HG03571 (cell line): ENCODE measurements around the gene TMEM108.

Experiments used
- ATAC-seq: cut with Tn5 transposase; IDR thresholded peaks from one replicate; pipeline ENCODE4 v1.9.1; 2021; ENCODE audit not compliant: unreplicated experiment

TMEM108 gene

DNA sequence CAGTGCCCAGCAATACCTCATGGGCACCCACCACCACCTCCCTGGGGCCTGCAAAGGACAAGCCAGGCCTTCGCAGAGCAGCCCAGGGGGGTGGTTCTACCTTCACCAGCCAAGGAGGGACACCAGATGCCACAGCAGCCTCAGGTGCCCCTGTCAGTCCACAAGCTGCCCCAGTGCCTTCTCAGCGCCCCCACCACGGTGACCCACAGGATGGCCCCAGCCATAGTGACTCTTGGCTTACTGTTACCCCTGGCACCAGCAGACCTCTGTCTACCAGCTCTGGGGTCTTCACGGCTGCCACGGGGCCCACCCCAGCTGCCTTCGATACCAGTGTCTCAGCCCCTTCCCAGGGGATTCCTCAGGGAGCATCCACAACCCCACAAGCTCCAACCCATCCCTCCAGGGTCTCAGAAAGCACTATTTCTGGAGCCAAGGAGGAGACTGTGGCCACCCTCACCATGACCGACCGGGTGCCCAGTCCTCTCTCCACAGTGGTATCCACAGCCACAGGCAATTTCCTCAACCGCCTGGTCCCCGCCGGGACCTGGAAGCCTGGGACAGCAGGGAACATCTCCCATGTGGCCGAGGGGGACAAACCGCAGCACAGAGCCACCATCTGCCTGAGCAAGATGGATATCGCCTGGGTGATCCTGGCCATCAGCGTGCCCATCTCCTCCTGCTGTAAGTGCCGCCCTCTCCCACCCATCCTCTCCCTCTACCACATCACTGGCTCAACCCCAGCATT is 342.5 kb downstream of the TMEM108 start:
- ATAC-seq, result no peak

DNA sequence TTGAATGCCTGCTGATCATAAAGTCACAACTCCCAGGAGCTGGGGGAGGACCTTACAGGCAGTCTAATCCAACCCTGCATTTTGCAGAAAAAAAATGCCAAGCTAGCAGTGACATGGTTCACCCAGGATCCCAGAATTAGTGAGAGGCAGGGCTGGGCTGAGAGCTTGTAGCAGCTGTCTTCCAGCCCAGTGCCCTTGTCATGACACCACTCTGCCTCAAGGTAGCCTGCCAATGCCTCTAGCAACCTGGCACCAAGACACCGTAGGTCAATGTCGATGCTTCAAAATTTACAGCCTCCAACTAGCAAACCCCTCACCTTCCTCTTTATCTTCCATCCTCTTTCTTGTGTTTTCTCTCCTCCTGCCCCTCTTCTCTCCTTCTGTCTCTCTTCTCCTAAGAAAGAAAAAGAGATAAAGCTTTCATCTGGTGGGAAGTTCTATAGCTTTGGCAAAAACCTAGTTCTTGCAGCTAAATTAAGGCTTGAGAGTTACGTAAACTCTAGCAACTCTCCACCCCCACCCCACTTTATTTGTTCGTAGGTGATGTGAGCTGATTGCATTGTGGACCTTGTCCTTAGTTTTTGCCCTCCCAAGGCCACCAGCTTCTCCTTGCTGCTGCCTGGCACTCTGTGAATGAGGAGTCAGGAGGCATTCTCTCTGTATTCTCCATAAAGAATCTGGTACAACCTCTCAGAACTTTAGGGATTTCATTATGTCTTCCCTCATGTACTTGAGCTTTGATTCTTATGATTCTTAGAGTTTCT is 343.3 kb downstream of the TMEM108 start:
- ATAC-seq, result no peak

DNA sequence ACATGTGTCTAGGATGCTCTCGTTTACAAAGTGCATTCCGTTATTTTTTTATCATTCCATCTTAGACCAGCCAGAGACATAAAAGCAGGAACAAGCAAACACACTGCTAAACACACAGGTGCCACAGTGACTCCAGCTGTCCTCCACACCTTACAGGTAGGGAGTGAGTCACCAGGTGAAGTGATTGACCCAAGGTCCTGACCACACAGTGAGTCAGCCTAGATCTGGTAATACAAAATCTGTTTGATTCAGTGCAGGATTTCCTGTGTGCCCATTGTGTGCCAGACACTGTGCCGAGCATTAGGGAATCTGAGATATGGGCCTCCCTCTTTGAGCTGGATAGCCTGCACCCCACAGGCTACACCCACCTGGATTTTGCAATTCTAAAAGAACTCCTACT is 345.0 kb downstream of the TMEM108 start:
- no peak for ATAC-seq

- no peak for ATAC-seq
Observed at GRCh38 chr3:133383741-133384140, 345.6 kb downstream of the TMEM108 start.

DNA sequence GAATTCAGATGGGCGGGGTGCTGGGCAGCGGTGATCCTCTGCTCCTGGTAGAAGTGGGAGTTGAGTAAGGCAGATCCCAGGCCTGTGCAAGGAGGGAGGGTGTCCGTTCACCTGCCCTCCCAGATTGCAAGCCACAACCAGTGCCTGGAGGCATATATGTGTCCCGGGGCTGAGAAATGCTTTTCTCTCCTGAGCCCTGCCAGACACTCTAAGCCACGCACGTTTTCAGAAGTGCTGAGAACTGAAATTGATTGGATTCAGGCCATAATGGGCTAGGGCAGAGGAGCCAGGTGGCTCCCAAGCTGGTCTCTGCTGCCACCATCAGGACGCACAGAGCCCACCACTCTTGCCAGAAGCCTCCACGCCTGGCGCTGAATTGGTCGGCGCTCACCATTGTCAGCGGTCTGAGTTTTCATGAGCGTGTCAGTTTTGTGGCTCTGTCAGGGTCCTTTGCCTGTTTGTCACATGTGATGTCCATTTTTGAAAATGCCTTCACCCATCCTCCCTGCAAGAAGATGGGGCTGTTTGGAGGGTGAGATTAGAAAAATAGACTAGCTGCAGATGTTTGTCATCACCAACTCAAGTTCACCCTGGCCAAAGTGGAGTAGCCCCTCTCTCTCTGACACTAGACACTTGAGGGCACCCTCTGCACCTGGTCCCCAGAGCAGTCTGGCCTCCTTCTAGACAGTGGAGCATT is 346.3 kb downstream of the TMEM108 start:
- no peak for ATAC-seq

DNA sequence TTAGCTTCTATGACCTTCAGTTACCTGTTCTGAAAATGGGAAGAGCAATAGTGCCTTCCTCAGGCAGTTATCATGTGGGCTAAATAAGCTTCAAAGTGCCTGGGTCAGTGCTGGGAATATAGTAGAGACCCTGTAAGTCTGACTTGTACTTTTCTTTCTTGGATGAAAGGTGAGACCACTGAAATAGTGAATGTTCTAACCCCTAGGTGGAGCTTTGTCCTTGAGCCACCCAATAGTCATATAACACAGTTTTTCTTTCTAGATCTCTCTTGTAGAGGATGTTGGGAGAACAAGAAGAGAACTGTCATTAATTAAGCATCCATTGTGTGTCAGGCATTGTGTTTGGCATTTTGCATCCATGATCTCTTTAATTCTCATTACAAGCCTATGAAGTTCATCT is 348.7 kb downstream of the TMEM108 start:
- no peak for ATAC-seq

GRCh38 chr3:133387341-133387740 is 349.1 kb downstream of the TMEM108 start:
- no peak for ATAC-seq

DNA sequence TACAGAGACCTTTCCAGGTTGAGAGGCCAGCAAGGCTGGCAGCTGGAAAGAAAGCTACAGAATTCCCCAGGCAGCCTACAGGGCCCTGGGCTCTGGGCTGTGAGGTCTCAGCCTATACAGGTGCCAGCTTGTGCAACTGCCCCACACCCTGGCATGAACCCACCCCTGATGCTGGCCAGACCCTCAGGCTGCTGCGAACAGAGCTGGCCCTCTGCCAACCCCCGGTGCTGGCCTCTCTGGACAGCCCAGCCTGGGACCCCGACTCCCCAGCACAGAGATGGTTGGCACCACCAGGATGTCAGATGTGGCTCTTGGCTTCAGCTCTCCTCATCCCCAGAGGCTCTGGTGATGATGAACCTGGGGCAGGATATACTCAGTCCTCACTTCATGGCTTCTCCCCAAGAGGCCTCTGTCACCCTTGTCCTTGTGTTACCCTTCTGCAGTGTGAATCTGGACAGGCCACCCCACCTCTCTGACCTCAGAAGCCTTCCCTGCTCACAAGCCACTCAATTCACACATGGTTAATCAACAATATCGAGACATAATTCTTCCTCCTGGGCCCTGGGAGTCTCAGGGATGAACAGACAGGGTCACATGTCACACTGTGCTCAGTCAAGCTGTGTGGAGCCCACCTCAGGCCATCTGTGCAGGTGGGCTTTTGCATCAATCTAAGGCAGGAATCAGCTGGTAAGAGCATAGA is 350.7 kb downstream of the TMEM108 start:
- ATAC-seq, result no peak

GRCh38 chr3:133390715-133391114 is 352.5 kb downstream of the TMEM108 start:
- ATAC-seq, result no peak

DNA sequence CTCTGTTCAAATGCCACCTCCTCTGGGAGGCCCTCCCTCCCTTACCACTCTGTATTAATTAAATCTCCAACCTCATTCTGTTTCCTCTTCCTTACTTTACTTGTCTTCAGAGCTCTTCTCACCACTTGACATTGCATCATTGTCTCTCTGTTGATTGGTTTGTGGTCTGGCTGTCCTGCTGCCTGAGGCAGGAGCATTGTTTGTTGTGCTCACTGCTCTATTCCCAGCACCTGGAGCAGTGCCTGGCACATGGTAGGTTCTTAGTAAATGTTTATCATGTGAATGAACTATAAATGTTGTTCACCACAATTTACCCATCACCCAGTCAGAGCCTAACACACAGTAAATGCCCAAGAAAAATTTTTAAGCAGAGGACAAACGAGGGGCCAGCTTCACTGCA is 355.0 kb downstream of the TMEM108 start:
- no peak for ATAC-seq

GRCh38 chr3:133393691-133394474 is 355.7 kb downstream of the TMEM108 start:
- ATAC-seq, result no peak

- ATAC-seq, result no peak
Observed at GRCh38 chr3:133394561-133395311, 356.5 kb downstream of the TMEM108 start.

GRCh38 chr3:133396906-133397305 is 358.7 kb downstream of the TMEM108 start:
- no peak for ATAC-seq

GRCh38 chr3:133400006-133400515 is 361.9 kb downstream of the TMEM108 start, which contains the start of gene BFSP2:
TSS of gene BFSP2 (plus strand) at chr3:133400056. CDS start at chr3:133400084, 28 bp downstream.
- ATAC-seq, result no peak

GRCh38 chr3:133401374-133402135 is 363.4 kb downstream of the TMEM108 start:
- ATAC-seq, result no peak

DNA sequence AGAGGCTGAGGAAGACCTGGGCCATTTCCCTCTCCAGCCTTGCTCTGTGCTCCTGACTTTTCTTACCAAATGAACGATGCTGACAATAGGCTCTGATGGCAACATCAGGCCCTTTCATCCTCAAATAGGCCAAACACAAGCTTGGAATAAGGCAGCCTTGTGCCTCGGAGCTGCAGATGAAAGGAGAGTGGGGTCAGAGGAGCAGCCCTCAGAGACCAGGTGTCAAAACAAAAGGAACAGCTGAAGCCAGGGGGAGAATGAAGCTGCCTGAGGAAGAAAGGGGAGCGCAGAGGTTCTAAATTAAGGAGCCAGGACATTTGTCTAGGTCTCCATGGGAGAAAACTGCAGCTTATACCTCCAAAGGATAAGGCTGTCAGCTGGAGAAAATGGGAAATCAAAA is 366.7 kb downstream of the TMEM108 start:
- no peak for ATAC-seq

- ATAC-seq, result no peak
Observed at GRCh38 chr3:133408366-133408765, 370.2 kb downstream of the TMEM108 start.

DNA sequence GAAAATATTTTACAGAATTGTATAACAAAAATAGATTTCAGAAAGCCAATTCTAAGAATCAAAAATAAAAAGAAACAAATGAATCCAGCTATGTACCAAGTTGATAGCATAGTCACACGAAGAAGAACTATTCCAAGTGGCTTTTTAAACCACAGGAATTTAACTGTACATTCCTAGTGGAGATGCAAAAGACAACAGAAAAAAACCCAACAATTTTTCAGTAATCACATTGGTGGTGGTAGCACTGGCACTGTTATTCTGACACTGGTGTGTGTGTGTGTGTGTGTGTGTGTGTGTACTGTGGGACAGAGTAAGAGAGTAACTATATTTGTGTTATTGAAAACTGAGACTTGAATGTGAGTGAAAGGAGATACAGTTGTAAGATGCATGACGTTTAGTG is 370.8 kb downstream of the TMEM108 start:
- no peak for ATAC-seq
